ENCODE data around the gene ZNF672.

GRCh38 chr1:248814351-248814750 is 23.7 kb upstream of the ZNF672 start:
- TF ChIP-seq CTCF (IDR thresholded peaks at IDR 0.05) (no peak), POLR2A (IDR thresholded peaks at IDR 0.05) (no peak), EP300 (IDR thresholded peaks at IDR 0.05) (no peak)
